Astrocyte (in vitro differentiated cells and primary cell): ENCODE results near the gene GPX4. TPM values are rescaled to one million over a fixed set of nuclear protein-coding genes. Genes with fewer than 3 reads are reported as not detected.

Experiments used
- DNase-seq: peaks from one replicate; pipeline ENCODE4 v3.0.0-alpha.2; 2010; ENCODE audit warnings: low read depth
- FAIRE-seq: peaks from 2 replicates; lab custom pipeline; 2011; peaks lifted over from hg19 to GRCh38; lab: Jason Lieb, UNC
- H2AFZ ChIP-seq: 2 replicates; pipeline ENCODE4 v1.6.0; 2012; ENCODE audit warnings: low read depth, low read length, inconsistent platforms
- H3K27ac ChIP-seq: 2 replicates; pipeline ENCODE4 v1.5.1; 2011; ENCODE audit warnings: low read depth, low read length, inconsistent platforms
- H3K27me3 ChIP-seq: 2 replicates; pipeline ENCODE4 v1.6.0; 2011; ENCODE audit warnings: low read length, inconsistent platforms; ENCODE audit not compliant: insufficient read depth
- H3K36me3 ChIP-seq: 2 replicates; pipeline ENCODE4 v1.5.1; 2011; ENCODE audit warnings: low read length, inconsistent platforms; ENCODE audit not compliant: insufficient read depth
- H3K4me1 ChIP-seq: 2 replicates; pipeline ENCODE4 v1.5.1; 2011; ENCODE audit warnings: low read length, inconsistent platforms; ENCODE audit not compliant: insufficient read depth
- H3K4me2 ChIP-seq: 2 replicates; pipeline ENCODE4 v1.6.0; 2012; ENCODE audit warnings: low read length, inconsistent platforms
- H3K4me3 ChIP-seq: 2 replicates; pipeline ENCODE4 v1.5.1; 2011; ENCODE audit warnings: low read depth, mild to moderate bottlenecking, low read length, inconsistent platforms; ENCODE audit not compliant: insufficient read depth
- H3K79me2 ChIP-seq: 2 replicates; pipeline ENCODE4 v1.6.0; 2012; ENCODE audit warnings: mild to moderate bottlenecking, low read length, inconsistent platforms; ENCODE audit not compliant: insufficient read depth
- H3K9ac ChIP-seq: 2 replicates; pipeline ENCODE4 v1.6.0; 2012; ENCODE audit warnings: mild to moderate bottlenecking, low read length, inconsistent platforms
- H3K9me3 ChIP-seq: 2 replicates; pipeline ENCODE4 v1.5.1; 2012; ENCODE audit warnings: low read depth, mild to moderate bottlenecking, low read length, inconsistent platforms; ENCODE audit not compliant: insufficient read depth
- H4K20me1 ChIP-seq: 2 replicates; pipeline ENCODE4 v1.6.0; 2012; ENCODE audit warnings: low read length, inconsistent platforms; ENCODE audit not compliant: insufficient read depth
- H3K27ac Mint-ChIP-seq: one replicate; pipeline ENCODE4 v1.8.0; 2021; ENCODE audit warnings: mild to moderate bottlenecking, mixed read lengths; ENCODE audit not compliant: unreplicated experiment
- H3K27me3 Mint-ChIP-seq: one replicate; pipeline ENCODE4 v1.8.0; 2021; ENCODE audit warnings: low read depth, mixed read lengths; ENCODE audit not compliant: unreplicated experiment
- H3K36me3 Mint-ChIP-seq: one replicate; pipeline ENCODE4 v1.8.0; 2021; ENCODE audit warnings: low read depth, mixed read lengths; ENCODE audit not compliant: unreplicated experiment
- H3K4me1 Mint-ChIP-seq: one replicate; pipeline ENCODE4 v1.8.0; 2021; ENCODE audit warnings: low read depth, mixed read lengths; ENCODE audit not compliant: unreplicated experiment
- H3K4me3 Mint-ChIP-seq: one replicate; pipeline ENCODE4 v1.8.0; 2021; ENCODE audit warnings: mild to moderate bottlenecking, moderate library complexity, mixed read lengths; ENCODE audit not compliant: unreplicated experiment
- H3K9me3 Mint-ChIP-seq: one replicate; pipeline ENCODE4 v1.8.0; 2021; ENCODE audit warnings: mild to moderate bottlenecking, mixed read lengths; ENCODE audit not compliant: unreplicated experiment
- EZH2 ChIP-seq: IDR thresholded peaks from 2 replicates; pipeline ENCODE4 v1.6.1; 2012; ENCODE audit warnings: mild to moderate bottlenecking, low read length, inconsistent platforms; ENCODE audit not compliant: insufficient read depth
- total RNA-seq: library from RNA; stranded (reverse); gene quantifications from 2 replicates; pipeline ENCODE4 v1.2.1, GENCODE V29; 2021
- TF ChIP-seq, protein P1 (sequence below): IDR thresholded peaks from 2 replicates; pipeline ENCODE4 v1.5.1; 2011; ENCODE audit warnings: low read depth, mild to moderate bottlenecking, inconsistent platforms, low read length, moderate library complexity; ENCODE audit not compliant: insufficient read depth

GPX4 gene
- total RNA-seq, 1 donor from 2014 or later: 325 TPM

DNA sequence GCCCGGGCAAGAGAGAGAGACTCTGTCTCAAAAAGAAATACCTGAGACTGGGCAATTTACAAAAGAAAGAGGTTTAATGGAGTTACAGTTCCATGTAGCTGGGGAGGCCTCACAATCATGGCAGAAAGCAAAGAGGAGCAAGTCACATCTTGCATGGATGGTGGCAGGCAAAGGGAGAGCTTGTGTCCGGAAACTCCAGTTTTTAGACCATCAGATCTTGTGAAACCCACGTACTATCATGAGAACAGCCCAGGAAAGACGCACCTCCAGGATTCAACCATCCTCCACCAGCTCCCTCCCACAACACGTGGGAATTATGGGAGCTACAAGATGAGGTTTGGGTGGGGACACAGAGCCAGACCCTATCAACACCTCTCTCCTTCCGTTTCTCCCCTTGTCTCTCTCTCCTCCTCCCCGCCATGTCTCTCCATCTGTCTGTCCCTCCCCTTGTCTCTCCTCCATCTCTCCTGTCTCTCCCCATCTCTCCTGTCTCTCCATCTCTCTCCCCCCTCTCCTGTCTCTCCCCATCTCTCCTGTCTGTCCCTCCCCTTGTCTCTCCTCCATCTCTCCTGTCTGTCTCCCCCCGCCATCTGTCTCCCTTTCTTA is 18.6 kb upstream of the GPX4 start:
- H3K79me2 ChIP-seq: no peaks in the 10 kb centered on the region
- H4K20me1 ChIP-seq: peaks cover 3% of the 10 kb centered on the region
- H3K36me3 Mint-ChIP-seq: peaks cover 5% of the 10 kb centered on the region
- FAIRE-seq (no peak), DNase-seq (no peak)
- H3K27me3 ChIP-seq: no peaks in the 10 kb centered on the region
- no peaks in the 10 kb centered on the region for H3K27me3 Mint-ChIP-seq
- H3K4me1 Mint-ChIP-seq: no peaks in the 10 kb centered on the region
- no peaks in the 10 kb centered on the region for H3K9me3 ChIP-seq
- H3K36me3 ChIP-seq: peaks cover 2% of the 10 kb centered on the region
- no peaks in the 10 kb centered on the region for H3K4me1 ChIP-seq
- no peaks in the 10 kb centered on the region for H3K9me3 Mint-ChIP-seq
- H3K27ac ChIP-seq: no peak overlapping the region
- H3K9ac ChIP-seq: no peak overlapping the region
- H3K4me3 ChIP-seq: no peak overlapping the region
- no peak overlapping the region for H3K27ac Mint-ChIP-seq
- TF ChIP-seq EZH2: no peak
- TF ChIP-seq, protein P1, sequence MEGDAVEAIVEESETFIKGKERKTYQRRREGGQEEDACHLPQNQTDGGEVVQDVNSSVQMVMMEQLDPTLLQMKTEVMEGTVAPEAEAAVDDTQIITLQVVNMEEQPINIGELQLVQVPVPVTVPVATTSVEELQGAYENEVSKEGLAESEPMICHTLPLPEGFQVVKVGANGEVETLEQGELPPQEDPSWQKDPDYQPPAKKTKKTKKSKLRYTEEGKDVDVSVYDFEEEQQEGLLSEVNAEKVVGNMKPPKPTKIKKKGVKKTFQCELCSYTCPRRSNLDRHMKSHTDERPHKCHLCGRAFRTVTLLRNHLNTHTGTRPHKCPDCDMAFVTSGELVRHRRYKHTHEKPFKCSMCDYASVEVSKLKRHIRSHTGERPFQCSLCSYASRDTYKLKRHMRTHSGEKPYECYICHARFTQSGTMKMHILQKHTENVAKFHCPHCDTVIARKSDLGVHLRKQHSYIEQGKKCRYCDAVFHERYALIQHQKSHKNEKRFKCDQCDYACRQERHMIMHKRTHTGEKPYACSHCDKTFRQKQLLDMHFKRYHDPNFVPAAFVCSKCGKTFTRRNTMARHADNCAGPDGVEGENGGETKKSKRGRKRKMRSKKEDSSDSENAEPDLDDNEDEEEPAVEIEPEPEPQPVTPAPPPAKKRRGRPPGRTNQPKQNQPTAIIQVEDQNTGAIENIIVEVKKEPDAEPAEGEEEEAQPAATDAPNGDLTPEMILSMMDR: no peak
- H3K4me3 Mint-ChIP-seq: no peak overlapping the region
- no peak overlapping the region for H2AFZ ChIP-seq
- no peak overlapping the region for H3K4me2 ChIP-seq

DNA sequence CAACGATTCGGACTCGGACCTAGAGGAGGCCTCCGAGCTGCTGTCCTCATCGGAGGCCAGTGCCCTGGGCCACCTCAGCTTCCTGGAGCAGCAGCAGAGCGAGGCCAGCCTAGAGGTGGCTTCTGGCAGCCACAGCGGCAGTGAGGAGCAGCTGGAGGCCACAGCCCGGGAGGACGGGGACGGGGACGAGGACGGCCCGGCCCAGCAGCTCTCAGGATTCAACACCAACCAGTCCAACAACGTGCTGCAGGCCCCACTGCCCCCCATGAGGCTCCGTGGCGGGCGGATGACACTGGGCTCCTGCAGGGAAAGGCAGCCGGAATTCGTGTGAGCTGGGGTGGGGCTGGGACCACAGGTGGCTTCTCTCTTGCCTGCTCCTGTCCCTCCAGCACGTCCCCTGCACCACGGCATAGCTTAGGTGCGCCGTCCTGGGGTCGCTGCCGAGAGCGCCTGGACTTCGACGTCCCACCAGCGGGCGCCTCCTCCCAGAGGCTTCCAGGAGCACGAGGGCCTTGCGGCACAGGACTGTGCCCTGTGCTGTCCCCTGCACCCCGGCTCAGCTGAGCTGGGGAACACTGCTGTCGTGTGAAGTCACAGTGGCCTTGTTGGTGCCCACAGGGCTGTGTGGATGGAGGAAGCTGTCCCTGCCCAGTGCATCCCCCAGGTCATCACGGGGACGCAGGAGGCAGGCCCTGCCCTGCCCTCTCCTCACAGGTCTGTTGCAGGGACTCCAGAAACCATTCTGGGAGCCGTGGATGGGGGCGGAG is 17.9 kb upstream of the GPX4 start:
- DNase-seq: no peak
- no peaks in the 10 kb centered on the region for H3K9me3 Mint-ChIP-seq
- Histone ChIP-seq H3K4me2 (no peak overlapping the region), H3K4me3 (no peak overlapping the region), H2AFZ (no peak overlapping the region), H4K20me1 (peaks cover 3% of the 10 kb centered on the region), H3K27ac (no peak overlapping the region), H3K9me3 (no peaks in the 10 kb centered on the region), H3K4me1 (no peaks in the 10 kb centered on the region), H3K36me3 (peaks cover 2% of the 10 kb centered on the region), H3K9ac (no peak overlapping the region), H3K79me2 (no peaks in the 10 kb centered on the region), H3K27me3 (no peaks in the 10 kb centered on the region)
- H3K27me3 Mint-ChIP-seq: no peaks in the 10 kb centered on the region
- H3K4me1 Mint-ChIP-seq: no peaks in the 10 kb centered on the region
- peaks cover 5% of the 10 kb centered on the region for H3K36me3 Mint-ChIP-seq
- no peak for FAIRE-seq
- H3K27ac Mint-ChIP-seq: no peak overlapping the region
- no peak overlapping the region for H3K4me3 Mint-ChIP-seq
- no peak for TF ChIP-seq EZH2
- TF ChIP-seq, protein P1: no peak

DNA sequence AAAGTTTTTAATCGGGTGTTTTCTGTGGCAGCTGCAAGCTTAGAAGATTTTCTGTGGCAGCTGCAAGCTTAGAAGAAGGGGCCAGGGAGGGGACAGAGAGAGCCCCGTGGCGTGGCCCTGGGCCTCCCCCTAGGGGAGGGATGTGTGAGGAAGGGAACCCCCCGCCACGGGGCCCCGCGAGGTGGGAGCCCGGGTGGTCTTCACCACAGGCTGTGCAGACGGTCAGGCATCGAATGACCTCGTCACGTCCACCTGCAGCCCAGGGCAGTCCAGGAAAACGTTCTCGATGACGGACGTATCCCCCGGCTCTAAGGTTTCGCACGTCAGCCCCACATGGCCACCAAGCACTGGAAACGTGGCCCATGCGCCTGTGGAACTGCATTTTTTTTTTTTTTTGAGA is 17.2 kb upstream of the GPX4 start:
- H2AFZ ChIP-seq: no peak overlapping the region
- FAIRE-seq (no peak), DNase-seq (no peak)
- Mint-ChIP-seq H3K27me3 (no peaks in the 10 kb centered on the region), H3K9me3 (no peaks in the 10 kb centered on the region), H3K27ac (no peak overlapping the region), H3K4me1 (no peaks in the 10 kb centered on the region), H3K36me3 (peaks cover 5% of the 10 kb centered on the region), H3K4me3 (no peak overlapping the region)
- no peaks in the 10 kb centered on the region for H3K79me2 ChIP-seq
- no peak overlapping the region for H3K27ac ChIP-seq
- H3K36me3 ChIP-seq: peaks cover 2% of the 10 kb centered on the region
- no peaks in the 10 kb centered on the region for H3K27me3 ChIP-seq
- H3K9me3 ChIP-seq: no peaks in the 10 kb centered on the region
- no peak overlapping the region for H3K4me3 ChIP-seq
- no peak overlapping the region for H3K9ac ChIP-seq
- H4K20me1 ChIP-seq: peaks cover 3% of the 10 kb centered on the region
- no peak for TF ChIP-seq EZH2
- TF ChIP-seq, protein P1: no peak
- no peaks in the 10 kb centered on the region for H3K4me1 ChIP-seq
- H3K4me2 ChIP-seq: no peak overlapping the region
